Memory B cell (primary cell): ENCODE measurements around the gene RARS2.
"Not testable (repeated sequence)": the region's sequence is repeated elsewhere in the genome, so short reads cannot be mapped to it uniquely, and the experiment has no call there.

Experiments
- ATAC-seq: fragments of 150-1000 bp; cut with Tn5 transposase; 2 replicates; pipeline ENCODE4 v1.10.0; 2021; ENCODE audit warnings: low read depth, mild to moderate bottlenecking, moderate library complexity
- DNase-seq, 2 donors: peaks; one replicate each; pipeline ENCODE4 v3.0.0; 2022; ENCODE audit warnings: low spot score in 2 of 2
- H3K27ac Mint-ChIP-seq: one replicate; pipeline ENCODE4 v1.8.0; 2022; ENCODE audit warnings: mild to moderate bottlenecking, moderate library complexity, mixed read lengths
- H3K27me3 Mint-ChIP-seq: one replicate; pipeline ENCODE4 v1.8.0; 2022; ENCODE audit warnings: mixed read lengths
- H3K36me3 Mint-ChIP-seq: one replicate; pipeline ENCODE4 v1.8.0; 2022; ENCODE audit warnings: mild to moderate bottlenecking, mixed read lengths
- H3K4me1 Mint-ChIP-seq: one replicate; pipeline ENCODE4 v1.8.0; 2022; ENCODE audit warnings: mixed read lengths
- H3K4me3 Mint-ChIP-seq: one replicate; pipeline ENCODE4 v1.8.0; 2022; ENCODE audit warnings: mild to moderate bottlenecking, moderate library complexity, mixed read lengths
- H3K9me3 Mint-ChIP-seq: one replicate; pipeline ENCODE4 v1.8.0; 2022; ENCODE audit warnings: mixed read lengths

RARS2 gene

GRCh38 chr6:87504441-87504840 is 85.3 kb downstream of the RARS2 start:
- H3K27me3 Mint-ChIP-seq, result no peaks in the 10 kb centered on the region
- no peak for ATAC-seq
- H3K27ac Mint-ChIP-seq, result peak overlapping the region; percentile 69
- no peak for DNase-seq
- H3K4me3 Mint-ChIP-seq, result no peak overlapping the region
- peaks cover 24% of the 10 kb centered on the region for H3K36me3 Mint-ChIP-seq
- peaks cover 2% of the 10 kb centered on the region for H3K4me1 Mint-ChIP-seq
- no peaks in the 10 kb centered on the region for H3K9me3 Mint-ChIP-seq

DNA sequence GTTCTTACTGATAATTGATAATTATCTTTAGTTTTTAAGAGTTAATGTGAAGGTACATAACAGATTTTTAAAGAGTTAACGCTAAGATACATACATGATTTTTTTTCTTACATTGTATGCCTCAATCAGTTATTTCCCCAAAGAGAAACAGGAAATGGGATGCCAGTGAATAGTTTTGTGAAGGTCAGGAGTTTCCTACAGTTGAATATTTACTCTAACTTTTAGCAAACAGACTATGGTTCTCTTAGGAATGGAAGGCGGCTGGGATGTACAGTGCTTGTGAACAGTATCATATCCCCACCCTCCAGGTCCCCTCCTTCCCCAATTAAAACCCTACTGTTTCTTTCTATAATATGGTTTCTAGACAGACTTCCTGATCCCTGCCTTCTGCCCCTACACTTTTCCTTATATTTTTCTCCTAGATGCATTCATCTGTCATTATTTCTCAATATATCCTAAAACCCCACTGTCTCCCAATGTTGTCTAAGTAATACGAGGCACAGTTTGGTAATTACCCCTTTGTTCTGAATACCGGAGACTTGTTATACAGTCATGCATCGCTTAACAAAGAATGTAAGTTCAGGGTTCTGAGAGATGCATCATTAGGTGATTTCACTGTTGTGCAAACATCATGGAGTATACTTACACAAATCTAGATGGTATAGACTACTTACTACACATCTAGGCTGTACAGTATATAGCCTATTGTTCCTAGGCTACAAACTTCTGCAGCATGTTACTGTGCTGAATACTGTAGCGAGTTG is 87.8 kb downstream of the RARS2 start:
- H3K4me1 Mint-ChIP-seq, result peaks cover 2% of the 10 kb centered on the region
- H3K27me3 Mint-ChIP-seq, result no peaks in the 10 kb centered on the region
- DNase-seq, result no peak
- H3K36me3 Mint-ChIP-seq, result peaks cover 24% of the 10 kb centered on the region
- no peak overlapping the region for H3K4me3 Mint-ChIP-seq
- no peak for ATAC-seq
- H3K9me3 Mint-ChIP-seq, result no peaks in the 10 kb centered on the region
- H3K27ac Mint-ChIP-seq, result peak overlapping the region; percentile 42

DNA sequence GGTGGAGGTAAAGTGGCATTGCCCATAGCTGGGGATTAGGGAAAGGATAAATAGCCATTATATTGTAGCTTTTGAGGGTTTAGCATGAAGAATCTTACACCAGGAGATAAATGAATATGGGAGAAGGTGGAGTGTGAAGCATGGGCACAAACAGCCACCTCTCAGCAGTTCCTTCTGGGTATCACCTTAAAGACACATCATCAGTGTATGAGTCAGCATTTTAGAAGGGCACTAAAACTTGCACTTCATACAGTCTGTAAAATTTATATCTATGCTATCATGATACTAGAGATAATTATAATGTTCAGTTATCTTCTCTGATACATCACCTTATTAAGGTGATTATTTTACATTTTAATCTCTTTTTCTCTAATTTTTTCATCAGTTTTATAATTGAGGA is 91.7 kb downstream of the RARS2 start:
- ATAC-seq, result no peak
- Mint-ChIP-seq H3K4me1 (no peaks in the 10 kb centered on the region), H3K27me3 (no peaks in the 10 kb centered on the region), H3K27ac (no peak overlapping the region), H3K36me3 (peaks cover 8% of the 10 kb centered on the region), H3K9me3 (no peaks in the 10 kb centered on the region), H3K4me3 (no peak overlapping the region)
- DNase-seq, result no peak

DNA sequence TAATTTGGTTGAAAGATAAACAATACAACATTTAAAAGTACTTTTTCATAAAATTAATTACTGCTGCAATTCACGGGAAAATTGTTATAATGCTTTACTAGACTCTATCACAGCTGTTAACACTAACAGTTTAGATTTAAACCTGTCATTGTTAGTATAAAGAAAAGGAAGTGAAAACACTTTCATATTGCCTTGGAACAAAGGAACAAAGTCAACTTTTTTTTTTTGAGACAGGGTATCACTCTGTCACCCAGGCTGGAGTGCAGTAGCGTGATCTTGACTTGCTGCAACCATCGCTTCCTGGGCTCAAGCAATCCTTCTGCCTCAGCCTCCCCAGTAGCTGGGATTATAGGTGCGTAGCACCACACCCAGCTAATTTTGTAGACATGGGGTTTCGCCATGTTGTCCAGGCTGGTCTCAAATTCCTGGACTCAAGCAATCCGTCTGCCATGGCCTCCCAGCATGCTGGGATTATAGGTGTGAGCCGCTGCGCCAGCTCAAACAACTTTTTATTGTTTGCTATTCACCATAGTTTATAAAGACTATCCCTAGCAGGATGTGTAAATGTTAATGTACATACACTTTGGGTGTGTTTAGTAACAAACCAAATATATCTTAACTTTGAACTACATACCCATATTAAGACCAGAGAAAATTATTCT is 94.9 kb downstream of the RARS2 start:
- ATAC-seq (no peak), DNase-seq (no peak)
- Mint-ChIP-seq H3K4me3 (no peak overlapping the region), H3K27me3 (no peaks in the 10 kb centered on the region), H3K36me3 (peaks cover 5% of the 10 kb centered on the region), H3K9me3 (no peaks in the 10 kb centered on the region), H3K27ac (no peak overlapping the region), H3K4me1 (no peaks in the 10 kb centered on the region)

GRCh38 chr6:87489326-87489725 is 100.5 kb downstream of the RARS2 start:
- H3K27ac Mint-ChIP-seq, H3K27me3 Mint-ChIP-seq, H3K4me3 Mint-ChIP-seq, ATAC-seq, H3K4me1 Mint-ChIP-seq, H3K9me3 Mint-ChIP-seq, DNase-seq: not testable (repeated sequence)
- peaks cover 12% of the 10 kb centered on the region for H3K36me3 Mint-ChIP-seq

DNA sequence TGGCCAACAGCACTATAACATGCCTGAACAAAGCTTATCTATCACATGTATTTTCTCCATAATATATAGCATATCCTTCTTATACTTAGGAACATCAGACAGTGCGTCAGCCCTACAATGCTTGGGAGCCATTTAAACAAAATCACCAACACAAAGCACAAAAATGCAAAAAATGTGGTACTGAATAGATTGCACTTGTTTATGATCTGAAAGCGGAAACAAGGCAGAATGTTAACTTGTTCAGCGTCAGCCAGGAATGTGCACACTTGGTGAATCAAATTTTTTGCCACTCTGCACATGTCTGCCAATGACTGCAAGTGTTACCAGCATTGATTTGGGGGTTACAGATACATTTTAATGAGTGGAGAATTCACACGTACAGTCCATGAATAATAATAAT is 102.2 kb downstream of the RARS2 start:
- Mint-ChIP-seq H3K27me3 (no peaks in the 10 kb centered on the region), H3K4me3 (no peak overlapping the region), H3K27ac (no peak overlapping the region), H3K36me3 (peaks cover 14% of the 10 kb centered on the region), H3K4me1 (peaks cover 7% of the 10 kb centered on the region), H3K9me3 (no peaks in the 10 kb centered on the region)
- DNase-seq (no peak), ATAC-seq (no peak)

GRCh38 chr6:87484491-87484890 is 105.3 kb downstream of the RARS2 start:
- Mint-ChIP-seq H3K27ac (no peak overlapping the region), H3K4me1 (peaks cover 7% of the 10 kb centered on the region), H3K27me3 (no peaks in the 10 kb centered on the region), H3K9me3 (no peaks in the 10 kb centered on the region), H3K36me3 (peaks cover 17% of the 10 kb centered on the region), H3K4me3 (no peak overlapping the region)
- DNase-seq (no peak), ATAC-seq (no peak)

DNA sequence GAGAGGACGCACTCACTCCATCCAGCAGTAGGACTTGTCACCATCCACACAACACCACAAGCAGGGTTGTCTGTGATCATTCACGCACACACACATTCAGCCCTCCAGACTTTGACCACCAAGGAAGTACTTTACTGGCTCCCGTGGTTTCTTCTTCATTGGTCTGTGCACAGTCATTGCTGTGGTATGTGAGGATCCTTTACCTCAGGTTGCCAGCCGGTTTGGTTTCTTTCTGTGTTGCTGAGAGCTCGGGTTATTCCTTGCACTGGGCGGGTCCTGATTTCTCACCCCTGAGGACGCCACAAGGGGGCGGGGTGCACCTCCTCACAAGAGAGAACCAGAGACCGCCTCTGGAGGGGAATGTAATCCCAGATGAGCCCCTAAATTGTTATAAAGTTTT is 105.9 kb downstream of the RARS2 start:
- no peak overlapping the region for H3K27ac Mint-ChIP-seq
- H3K9me3 Mint-ChIP-seq, result no peaks in the 10 kb centered on the region
- peak; percentile 14 to 16 for DNase-seq
- H3K4me1 Mint-ChIP-seq, result peaks cover 7% of the 10 kb centered on the region
- peak overlapping the region; percentile 14 for H3K4me3 Mint-ChIP-seq
- H3K36me3 Mint-ChIP-seq, result peaks cover 18% of the 10 kb centered on the region
- peak; percentile 31 for ATAC-seq
- H3K27me3 Mint-ChIP-seq, result no peaks in the 10 kb centered on the region

DNA sequence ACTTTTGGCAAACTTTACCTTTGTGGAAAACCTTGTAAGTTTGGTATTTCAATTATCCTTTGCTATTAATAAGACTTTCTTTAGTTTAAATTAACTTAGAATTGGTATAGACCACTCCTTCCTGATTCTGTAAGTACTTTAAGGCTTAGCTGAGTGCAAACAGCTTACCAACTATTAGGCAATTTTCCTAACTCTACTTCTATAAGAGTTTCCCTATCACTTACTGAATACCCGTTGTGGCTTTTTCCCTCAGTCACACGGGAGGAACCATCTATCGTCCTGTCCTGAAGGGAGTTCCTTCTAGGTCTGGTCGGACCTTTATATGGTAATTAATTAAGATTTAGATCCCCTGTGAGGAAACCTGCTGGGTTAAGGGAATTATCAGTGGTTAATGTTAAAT is 107.4 kb downstream of the RARS2 start:
- no peak for DNase-seq
- H3K36me3 Mint-ChIP-seq, result peaks cover 23% of the 10 kb centered on the region
- no peak overlapping the region for H3K27ac Mint-ChIP-seq
- ATAC-seq, result no peak
- H3K27me3 Mint-ChIP-seq, result no peaks in the 10 kb centered on the region
- peaks cover 7% of the 10 kb centered on the region for H3K4me1 Mint-ChIP-seq
- H3K9me3 Mint-ChIP-seq, result no peaks in the 10 kb centered on the region
- H3K4me3 Mint-ChIP-seq, result no peak overlapping the region

DNA sequence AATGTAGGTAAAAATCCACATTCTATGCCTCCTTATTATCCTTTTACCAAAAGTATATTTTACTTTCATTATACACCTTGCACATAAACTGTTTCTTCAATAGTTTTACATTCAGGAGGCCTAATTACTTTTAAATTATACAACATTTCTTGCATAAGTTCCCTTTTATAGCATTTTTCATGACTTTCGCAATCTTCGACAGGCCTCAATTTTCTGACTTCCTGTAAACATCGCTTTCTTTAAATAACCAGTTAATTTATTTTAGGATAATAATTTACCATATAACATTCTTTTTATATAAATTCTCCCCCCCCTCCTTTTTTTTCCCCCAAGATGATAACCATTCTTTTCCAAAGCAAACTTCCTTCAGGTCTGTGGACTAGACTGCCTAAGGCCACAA is 107.9 kb downstream of the RARS2 start:
- Mint-ChIP-seq H3K27ac (no peak overlapping the region), H3K36me3 (peaks cover 23% of the 10 kb centered on the region), H3K4me3 (no peak overlapping the region), H3K4me1 (peaks cover 7% of the 10 kb centered on the region), H3K9me3 (no peaks in the 10 kb centered on the region), H3K27me3 (no peaks in the 10 kb centered on the region)
- no peak for DNase-seq
- no peak for ATAC-seq

DNA sequence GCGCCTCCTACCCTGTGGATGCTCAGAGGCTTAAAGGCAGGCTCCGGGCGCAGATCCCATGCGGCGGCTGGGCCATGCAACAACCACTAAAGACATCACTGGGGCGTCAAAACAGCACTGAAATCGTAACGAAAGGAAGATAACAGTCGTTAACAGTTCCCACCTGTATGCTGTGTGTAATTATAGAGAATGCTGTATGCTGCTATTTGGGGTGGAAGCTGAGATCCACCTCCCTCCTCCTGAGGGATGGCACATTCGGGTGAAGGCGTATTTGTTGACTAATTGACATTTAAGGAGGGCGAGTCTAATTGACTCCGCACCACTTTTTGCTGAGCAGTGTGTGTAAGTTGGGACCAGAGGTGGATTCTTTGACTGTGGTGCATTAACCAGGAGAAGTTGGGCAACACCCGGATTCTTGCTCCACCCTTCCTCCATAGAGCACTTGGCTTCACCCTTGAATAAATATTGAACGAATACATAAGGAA is 116.3 kb downstream of the RARS2 start:
- Mint-ChIP-seq H3K27ac (peak overlapping the region; percentile 97), H3K27me3 (peaks cover under 1% of the 10 kb centered on the region), H3K4me3 (peak overlapping the region; percentile 92), H3K36me3 (peaks cover 5% of the 10 kb centered on the region), H3K9me3 (no peaks in the 10 kb centered on the region), H3K4me1 (peaks cover 9% of the 10 kb centered on the region)
- DNase-seq, result no peak
- peak; percentile 60 for ATAC-seq

GRCh38 chr6:87472525-87473418 is 117.0 kb downstream of the RARS2 start, which contains the start of gene SLC35A1:
TSS of gene SLC35A1 (plus strand) at chr6:87472974. CDS start at chr6:87473004, 30 bp downstream.
- ATAC-seq (peak; percentile 91), DNase-seq (peak; percentile 86 to 95)
- H3K4me1 Mint-ChIP-seq, result peaks cover 9% of the 10 kb centered on the region
- H3K4me3 Mint-ChIP-seq, result peak within 1 kb of the TSS; percentile 92
- peaks cover 2% of the 10 kb centered on the region for H3K27me3 Mint-ChIP-seq
- peak within 1 kb of the TSS; percentile 97 for H3K27ac Mint-ChIP-seq
- H3K36me3 Mint-ChIP-seq, result no peaks in the 10 kb centered on the region
- H3K9me3 Mint-ChIP-seq, result no peaks in the 10 kb centered on the region

- no peak for DNase-seq
Observed at GRCh38 chr6:87465051-87465450, 124.7 kb downstream of the RARS2 start.

More at GRCh38 chr6:87465051-87465450, 124.7 kb downstream of the RARS2 start:
- H3K27me3 Mint-ChIP-seq, result peaks cover 9% of the 10 kb centered on the region
- no peak overlapping the region for H3K4me3 Mint-ChIP-seq
- peaks cover 2% of the 10 kb centered on the region for H3K9me3 Mint-ChIP-seq
- ATAC-seq, result no peak
- H3K27ac Mint-ChIP-seq, result no peak overlapping the region
- no peaks in the 10 kb centered on the region for H3K36me3 Mint-ChIP-seq
- H3K4me1 Mint-ChIP-seq, result no peaks in the 10 kb centered on the region
